Non-pigmented ciliary epithelial cell (primary cell): Measurements from ENCODE around the gene CDH4.

Experiments
- DNase-seq: peaks from one replicate; pipeline ENCODE4 v3.0.0-alpha.2; 2010; ENCODE audit warnings: low read depth

Gene CDH4

DNA sequence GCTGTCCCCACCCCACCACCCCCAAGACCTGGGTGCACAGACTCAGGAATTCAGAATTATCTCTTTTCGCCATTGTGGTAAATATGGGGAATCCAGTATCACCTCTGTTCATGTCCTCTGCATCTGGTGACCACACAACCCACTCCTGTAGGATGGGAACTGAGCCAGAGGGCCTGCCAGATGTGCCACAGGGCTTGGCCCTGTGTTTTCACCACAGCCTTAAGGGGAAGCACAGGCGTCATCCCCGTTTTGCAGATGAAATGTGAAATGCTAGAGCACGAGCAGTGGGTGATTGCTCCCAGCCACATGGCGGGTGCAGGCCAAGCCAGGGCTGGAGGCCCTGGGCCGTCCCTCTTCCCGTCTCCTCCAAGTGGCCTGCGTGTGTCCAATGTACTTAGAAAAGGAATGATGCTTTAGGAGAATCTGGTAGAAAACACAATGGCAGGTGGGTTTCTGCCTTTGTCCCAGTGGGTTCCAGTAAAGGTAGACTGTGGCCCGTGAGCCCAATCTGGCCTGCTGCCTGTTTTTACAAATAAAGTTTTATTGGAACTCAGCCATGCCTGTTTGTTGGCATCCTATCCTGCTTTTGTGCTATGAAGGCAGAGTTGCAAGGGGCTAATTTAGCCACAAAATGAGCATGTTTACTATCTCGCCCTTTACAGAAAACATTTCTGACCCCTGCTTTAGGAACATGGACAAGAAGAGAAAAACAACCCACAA is 309.2 kb downstream of the CDH4 start:
- DNase-seq: no peak

- DNase-seq: no peak
Observed at GRCh38 chr20:61562491-61562890, 310.4 kb downstream of the CDH4 start.

DNA sequence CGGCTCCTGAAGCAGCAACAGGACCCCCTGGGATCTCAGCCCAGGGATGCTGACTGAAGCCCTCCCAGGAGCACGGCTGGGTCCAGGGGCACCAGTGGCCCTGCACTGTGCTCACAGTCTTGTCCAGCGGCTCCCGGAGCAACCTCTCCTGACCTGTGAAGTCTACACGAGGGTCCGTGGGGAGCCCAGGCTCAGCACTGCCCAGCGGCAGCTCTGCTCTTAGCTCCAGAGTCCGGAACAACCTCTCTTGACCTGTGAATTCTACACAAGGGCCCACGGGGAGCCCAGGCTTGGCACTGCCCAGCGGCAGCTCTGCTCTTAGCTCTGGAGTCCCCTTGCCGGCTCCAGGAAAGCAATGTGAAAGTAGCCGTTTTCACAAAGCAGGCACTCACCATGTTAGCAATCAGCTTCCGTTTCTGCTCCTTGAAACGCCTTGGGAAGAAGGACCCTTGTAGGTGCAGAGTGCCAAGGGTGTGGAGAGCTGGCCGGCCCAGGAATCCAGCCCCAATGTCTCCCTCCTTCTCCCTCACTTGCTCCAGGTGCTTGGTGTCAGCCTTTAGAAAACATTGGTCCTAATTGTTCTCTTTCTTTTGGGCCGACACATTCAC is 310.9 kb downstream of the CDH4 start:
- DNase-seq: no peak

- no peak for DNase-seq
Observed at GRCh38 chr20:61564628-61565027, 312.6 kb downstream of the CDH4 start.

DNA sequence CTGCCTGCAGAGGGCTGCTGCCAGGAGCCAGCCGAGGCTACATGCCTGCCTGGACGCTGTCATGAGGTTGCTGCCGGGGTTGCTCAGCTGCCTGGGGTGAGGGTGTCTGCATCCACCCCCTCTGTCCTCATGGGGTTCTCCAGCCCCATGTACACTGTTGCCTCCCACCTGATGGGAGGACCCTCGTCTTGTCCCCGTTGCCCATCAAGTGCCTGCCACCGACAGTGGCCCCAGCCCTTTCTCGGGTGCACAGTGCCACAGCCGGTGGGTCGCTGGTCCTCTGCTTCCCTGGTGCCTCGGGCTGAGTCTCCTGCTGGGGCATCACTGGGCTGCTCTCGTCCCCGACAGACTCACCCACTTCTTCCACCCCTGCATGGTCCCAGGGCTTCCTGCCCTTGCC is 313.7 kb downstream of the CDH4 start:
- DNase-seq: no peak

DNA sequence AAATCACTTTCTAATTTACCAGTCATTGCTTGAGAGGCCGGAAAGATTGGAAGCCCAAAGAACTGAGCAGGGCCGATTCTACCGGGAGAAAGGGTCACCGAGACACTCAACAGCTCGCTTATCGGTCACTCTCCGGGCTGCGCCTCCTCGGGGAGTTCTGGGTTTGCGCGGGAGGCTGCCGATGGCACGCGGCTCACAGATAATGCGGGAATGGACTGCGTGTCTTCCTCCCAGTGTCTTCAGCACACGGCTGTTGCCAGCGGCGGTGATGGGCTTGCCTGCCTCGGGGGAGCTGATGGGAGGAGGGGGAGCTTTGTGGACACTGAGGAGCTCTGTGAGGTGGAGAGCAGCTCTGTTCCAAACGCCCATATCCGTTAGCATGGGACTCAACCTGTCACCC is 314.6 kb downstream of the CDH4 start:
- DNase-seq: no peak

DNA sequence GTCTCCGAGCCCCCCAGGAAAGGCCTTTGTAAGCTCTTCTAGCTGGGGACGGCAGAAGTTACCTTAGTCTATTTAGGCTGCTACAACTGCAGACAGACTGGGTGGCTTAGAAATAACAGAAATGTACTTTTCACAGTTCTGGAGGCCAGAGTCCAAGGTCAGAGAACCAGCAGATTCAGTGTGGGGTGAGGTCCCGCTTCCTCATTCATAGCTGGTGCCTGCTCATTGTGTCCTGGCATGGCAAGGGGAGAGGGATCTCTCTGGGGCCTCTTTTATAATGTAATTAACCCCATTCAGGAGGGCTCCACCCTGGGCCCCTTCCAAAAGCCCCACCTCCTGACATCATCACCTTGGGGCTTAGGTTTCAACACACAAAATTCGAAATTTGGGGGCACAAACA is 315.1 kb downstream of the CDH4 start:
- DNase-seq: no peak

GRCh38 chr20:61569825-61570224 is 317.8 kb downstream of the CDH4 start:
- no peak for DNase-seq

GRCh38 chr20:61570646-61571195 is 318.7 kb downstream of the CDH4 start:
- no peak for DNase-seq

DNA sequence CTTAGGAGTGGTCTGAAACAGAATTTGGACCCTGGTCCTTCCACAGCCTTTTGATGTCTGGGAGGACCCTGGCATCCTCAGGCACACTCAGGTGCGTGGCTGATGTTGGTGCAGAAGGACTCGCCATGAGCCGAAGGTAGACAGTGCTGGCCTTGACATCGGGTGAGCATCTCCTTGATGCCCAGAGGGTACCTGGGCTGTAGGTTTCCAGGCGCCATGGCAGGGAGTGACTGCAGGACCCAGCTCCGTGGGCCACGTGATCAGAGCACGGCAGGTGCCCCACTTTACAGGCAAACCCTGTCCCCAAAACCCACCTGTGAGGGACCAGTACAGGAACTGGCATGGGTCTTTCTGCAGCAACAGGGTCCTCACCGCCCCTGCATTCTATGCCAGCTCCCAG is 319.2 kb downstream of the CDH4 start:
- DNase-seq: no peak

GRCh38 chr20:61571916-61572711 is 320.1 kb downstream of the CDH4 start:
- no peak for DNase-seq

- no peak for DNase-seq
Observed at GRCh38 chr20:61572789-61573188, 320.7 kb downstream of the CDH4 start.

DNA sequence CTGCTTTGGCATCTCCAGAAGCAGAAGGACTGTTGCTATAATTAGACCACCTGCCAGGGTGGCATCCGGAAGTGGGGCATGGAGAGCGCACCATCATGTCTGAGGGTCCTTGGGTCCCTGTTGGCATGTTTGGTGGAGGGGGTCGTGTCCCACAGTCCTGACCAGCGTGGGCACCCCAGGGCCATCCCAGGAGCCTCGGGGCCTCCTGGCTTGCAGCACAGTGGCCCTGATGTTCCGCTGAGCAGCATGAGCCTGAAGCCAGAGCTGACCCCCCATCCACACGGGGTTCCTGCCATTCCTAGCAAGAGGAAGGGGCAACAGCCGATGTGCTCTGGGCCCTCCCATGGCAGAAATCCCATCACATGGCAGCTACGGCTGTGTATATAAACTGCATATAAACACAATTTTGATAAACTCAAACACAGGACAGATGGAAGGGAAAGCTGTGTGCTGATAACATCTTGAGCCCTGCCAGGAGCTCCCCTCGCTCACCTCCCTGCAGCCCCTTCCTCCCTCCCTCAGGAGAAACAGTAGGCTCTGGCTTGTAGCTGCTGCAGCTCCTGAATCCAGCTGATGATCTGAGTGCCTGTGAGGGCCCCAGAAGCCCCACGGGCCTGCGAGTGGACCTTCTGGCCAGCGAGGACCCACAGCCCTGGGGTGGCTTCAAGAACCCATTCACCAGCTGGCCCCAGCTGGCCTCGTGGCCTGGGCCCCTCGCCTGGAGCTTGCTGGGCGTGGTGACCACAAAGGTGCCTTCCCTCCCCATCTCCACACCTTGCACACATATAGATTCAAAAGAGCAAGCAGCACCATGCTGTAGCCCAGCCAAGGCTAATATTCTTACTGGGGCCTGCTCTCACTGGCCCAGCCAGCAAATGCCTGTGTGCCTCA is 321.6 kb downstream of the CDH4 start:
- DNase-seq: no peak

DNA sequence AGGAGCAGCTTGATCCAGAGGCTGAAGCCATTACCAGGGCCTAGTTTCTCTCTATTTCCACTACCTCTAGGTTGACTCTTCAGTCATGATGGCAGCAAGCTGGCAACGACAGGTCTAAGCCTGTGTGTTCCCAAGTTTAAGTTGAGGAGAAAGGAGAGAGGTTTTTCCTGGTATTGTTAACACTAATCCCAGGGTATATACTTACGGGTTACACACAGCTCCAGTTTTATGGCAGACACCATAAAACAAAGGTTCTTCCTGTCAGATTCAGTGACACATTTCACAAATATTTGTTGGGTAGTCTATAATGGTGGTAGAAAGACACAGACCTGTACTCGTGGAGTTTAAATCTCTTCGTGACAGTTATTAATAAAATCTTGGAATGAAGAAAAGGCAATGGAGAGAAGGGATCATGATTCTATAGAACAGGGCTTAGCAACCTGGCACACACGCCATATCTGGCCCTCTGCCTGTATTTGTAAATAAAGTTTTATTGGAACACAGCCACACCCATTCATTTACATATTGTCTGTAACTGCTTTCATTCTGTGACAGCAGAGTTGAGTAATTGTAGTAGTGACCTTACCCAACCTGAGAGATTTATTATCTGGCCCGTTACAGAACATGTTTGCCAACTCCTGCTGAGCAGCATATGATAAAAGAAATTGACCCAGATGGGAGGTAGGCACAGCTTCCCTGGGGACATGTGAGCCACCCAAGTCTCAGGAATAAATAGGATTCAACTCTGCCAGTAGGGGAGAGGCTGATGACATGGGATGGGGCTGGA is 323.3 kb downstream of the CDH4 start:
- DNase-seq: no peak

DNA sequence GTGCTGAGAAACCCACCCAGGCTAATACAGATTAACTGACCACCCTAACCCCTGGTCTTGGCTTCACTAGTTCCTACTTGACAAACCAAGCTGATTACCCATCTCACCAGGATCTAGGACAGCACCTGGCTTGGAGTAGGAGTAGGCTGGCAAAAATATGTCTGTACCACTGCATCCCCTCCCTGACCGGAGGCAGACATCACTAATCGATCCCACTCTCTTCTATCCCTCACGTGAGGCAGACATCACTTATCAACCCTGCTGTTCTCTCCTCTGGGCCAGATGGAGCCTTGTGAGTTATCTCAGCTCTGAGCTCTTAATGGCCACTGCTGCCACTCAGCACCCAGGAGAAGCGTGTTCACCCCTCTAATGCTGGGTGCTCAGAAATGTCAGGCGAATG is 324.3 kb downstream of the CDH4 start:
- no peak for DNase-seq

DNA sequence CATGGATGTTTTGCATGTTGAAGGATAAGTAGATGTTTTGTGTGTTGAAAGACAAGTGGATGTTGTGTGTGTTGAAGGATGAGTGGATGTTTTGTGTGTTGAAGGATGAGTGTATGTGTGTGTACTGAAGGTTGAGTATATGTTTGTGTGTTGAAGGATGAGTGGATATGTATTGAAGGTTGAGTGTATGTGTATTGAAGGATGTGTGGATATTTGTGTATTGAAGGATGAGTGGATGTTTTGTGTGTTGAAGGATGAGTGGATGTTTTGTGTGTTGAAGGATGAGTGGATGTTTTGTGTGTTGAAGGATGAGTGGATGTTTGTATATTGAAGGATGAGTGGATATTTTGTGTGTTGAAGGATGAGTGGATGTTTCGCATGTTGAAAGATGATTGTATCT is 325.0 kb downstream of the CDH4 start:
- DNase-seq: no peak

DNA sequence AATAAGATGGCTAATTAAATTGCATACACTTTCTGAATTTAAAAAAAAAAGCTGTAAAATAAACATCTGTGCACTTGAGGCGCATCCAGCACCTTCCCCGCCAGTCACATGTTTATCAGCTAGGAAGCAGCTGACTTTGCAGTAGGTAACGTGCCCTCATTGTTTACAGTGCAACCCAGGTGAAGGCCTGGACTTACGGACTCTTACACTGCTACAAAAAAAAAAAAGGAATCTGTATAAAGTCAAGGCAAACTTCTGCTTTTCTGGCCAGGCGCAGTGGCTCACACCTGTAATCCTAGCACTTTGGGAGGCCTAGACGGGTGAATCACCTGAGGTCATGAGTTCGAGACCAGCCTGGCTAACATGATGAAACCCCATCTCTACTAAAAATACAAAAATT is 327.8 kb downstream of the CDH4 start:
- no peak for DNase-seq

GRCh38 chr20:61580958-61581824 is 329.1 kb downstream of the CDH4 start:
- DNase-seq: no peak

GRCh38 chr20:61581825-61582188 is 329.7 kb downstream of the CDH4 start:
- no peak for DNase-seq
